Body of pancreas (tissue), 4 donors: ENCODE measurements around the gene SURF4. TPM values are rescaled to one million over a fixed set of nuclear protein-coding genes. Genes with fewer than 3 reads are reported as not detected.
"Not testable (repeated sequence)": the region's sequence is repeated elsewhere in the genome, so short reads cannot be mapped to it uniquely, and the experiment has no call there.

Source experiments
- ATAC-seq: fragments of 150-250 bp; one replicate; pipeline ENCODE4 v1.9.1; 2016
- DNase-seq, 4 donors: peaks; one replicate each; pipeline ENCODE4 v3.0.0-alpha.2; 2019
- H3K27ac ChIP-seq, 4 donors: fragments of 200-600 bp; sonication (generic); 1 replicate in 3 of 4; 2 replicates in 1 of 4; pipeline versions ENCODE4 v1.5.1 to v1.6.1; 2016 to 2019; ENCODE audit warnings: mild to moderate bottlenecking in 1 of 4, mixed read lengths in 1 of 4, moderate library complexity in 1 of 4
- H3K27me3 ChIP-seq, 2 donors: fragments of 200-600 bp; sonication (generic); one replicate each; pipeline ENCODE4 v1.6.0; 2016; ENCODE audit warnings: mild to moderate bottlenecking in 1 of 2
- H3K36me3 ChIP-seq, 2 donors: fragments of 200-600 bp; sonication (generic); replicated peaks in 1 of 2; 2 replicates each; pipeline ENCODE4 v1.5.1; 2016; ENCODE audit warnings: low read depth in 2 of 2; ENCODE audit not compliant: insufficient read depth in 1 of 2
- H3K4me1 ChIP-seq: fragments of 200-600 bp; sonication (generic); one replicate; pipeline ENCODE4 v1.6.0; 2016
- H3K4me3 ChIP-seq, 2 donors: fragments of 200-600 bp; sonication (generic); 1 replicate in 1 of 2; 2 replicates in 1 of 2; pipeline ENCODE4 v1.5.1; 2016 to 2019
- H3K9me3 ChIP-seq, 3 donors: fragments of 200-600 bp; sonication (generic); 1 replicate in 2 of 3; 2 replicates in 1 of 3; pipeline ENCODE4 v1.5.1; 2016
- POLR2A ChIP-seq, 3 donors: fragments of 450-650 bp; IDR thresholded peaks; one replicate each; pipeline ENCODE4 v1.6.1; 2016; ENCODE audit warnings: antibody characterized with exemption in 3 of 3, mild to moderate bottlenecking in 2 of 3
- WGBS, 2 donors: methylation state at CpG; one replicate each; pipeline ENCODE4 v1.1.5; 2017; 5-methylcytosine and 5-hydroxymethylcytosine counted together
- intact Hi-C: fragments of 100-400 bp; cut with DNase I; formaldehyde crosslinking; loops from one replicate; pipeline ENCODE4 v1.15.1; 2023
- total RNA-seq, 2 donors: library from RNA; depleted of rRNA; stranded (reverse); fragments of >200 nt; gene quantifications; one replicate each; pipeline ENCODE4 v1.1.0, GENCODE V29; 2016
- TF ChIP-seq, protein P1 (sequence below), 7 experiments: fragments of 450-650 bp in 4 of 7; fragments of 200-600 bp in 3 of 7; sonication (generic) in 3 of 7; IDR thresholded peaks; one replicate each; pipeline ENCODE4 v1.5.1; 2016 to 2019; ENCODE audit warnings: antibody characterized with exemption in 7 of 7

SURF4 gene
- total RNA-seq, 2 donors from 2014 or later, result 93.9 to 109 TPM

DNA sequence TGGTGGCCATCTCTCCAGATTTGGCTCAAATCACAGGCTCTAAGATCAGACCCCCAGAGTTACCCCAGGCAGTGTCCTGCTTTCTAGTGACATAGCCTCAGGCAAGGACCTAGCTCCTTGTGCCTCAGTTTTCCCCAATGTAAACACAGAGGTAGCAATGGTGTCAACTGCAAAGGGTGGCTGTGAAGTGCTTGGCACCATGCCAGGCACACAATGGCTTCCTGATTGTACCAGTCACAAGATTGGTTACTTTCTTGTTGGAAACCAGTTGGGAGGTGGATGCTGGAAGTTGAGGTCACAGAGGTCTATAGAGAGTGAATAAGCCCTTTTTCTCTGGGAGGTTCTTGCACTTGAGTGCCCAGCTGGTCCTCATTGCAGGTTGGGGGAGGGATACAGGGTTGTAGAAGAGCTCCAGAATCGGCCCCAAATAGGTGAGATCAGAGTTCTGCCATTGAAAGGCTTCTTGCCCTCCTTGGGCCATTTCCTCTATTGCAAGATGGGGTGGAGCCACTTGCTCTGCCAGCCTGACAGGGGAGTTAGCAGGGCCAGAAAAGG is 2.6 kb upstream of the SURF4 start:
- intact Hi-C loops, result no loop called here
- ATAC-seq, result no peak

GRCh38 chr9:133377721-133378216 is 1.9 kb upstream of the SURF4 start:
- Histone ChIP-seq H3K36me3 (no peaks in the 10 kb centered on the region), H3K27me3 (no peaks in the 10 kb centered on the region), H3K9me3 (no peaks in the 10 kb centered on the region), H3K27ac (no peak overlapping the region), H3K4me1 (peaks cover 29% of the 10 kb centered on the region), H3K4me3 (no peak overlapping the region)
- no peak for ATAC-seq
- WGBS, 2 donors, result 59 to 62% methylated on average over 6 of the region's 6 CpGs
- TF ChIP-seq, protein P1, sequence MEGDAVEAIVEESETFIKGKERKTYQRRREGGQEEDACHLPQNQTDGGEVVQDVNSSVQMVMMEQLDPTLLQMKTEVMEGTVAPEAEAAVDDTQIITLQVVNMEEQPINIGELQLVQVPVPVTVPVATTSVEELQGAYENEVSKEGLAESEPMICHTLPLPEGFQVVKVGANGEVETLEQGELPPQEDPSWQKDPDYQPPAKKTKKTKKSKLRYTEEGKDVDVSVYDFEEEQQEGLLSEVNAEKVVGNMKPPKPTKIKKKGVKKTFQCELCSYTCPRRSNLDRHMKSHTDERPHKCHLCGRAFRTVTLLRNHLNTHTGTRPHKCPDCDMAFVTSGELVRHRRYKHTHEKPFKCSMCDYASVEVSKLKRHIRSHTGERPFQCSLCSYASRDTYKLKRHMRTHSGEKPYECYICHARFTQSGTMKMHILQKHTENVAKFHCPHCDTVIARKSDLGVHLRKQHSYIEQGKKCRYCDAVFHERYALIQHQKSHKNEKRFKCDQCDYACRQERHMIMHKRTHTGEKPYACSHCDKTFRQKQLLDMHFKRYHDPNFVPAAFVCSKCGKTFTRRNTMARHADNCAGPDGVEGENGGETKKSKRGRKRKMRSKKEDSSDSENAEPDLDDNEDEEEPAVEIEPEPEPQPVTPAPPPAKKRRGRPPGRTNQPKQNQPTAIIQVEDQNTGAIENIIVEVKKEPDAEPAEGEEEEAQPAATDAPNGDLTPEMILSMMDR (IDR thresholded peaks at IDR 0.05), result no peak
- DNase-seq, result peak in 1 of 4 donors; percentile 45
- intact Hi-C loops, result no loop called here

More for the DNA sequence above, 2.6 kb upstream of the SURF4 start:
- Histone ChIP-seq H3K9me3 (no peaks in the 10 kb centered on the region), H3K27ac (no peak overlapping the region), H3K36me3 (no peaks in the 10 kb centered on the region), H3K4me1 (peaks cover 22% of the 10 kb centered on the region), H3K27me3 (no peaks in the 10 kb centered on the region), H3K4me3 (no peak overlapping the region)
- WGBS, 2 donors, result 82% methylated on average over 1 of the region's 1 CpG
- TF ChIP-seq, protein P1 (IDR thresholded peaks at IDR 0.05), result no peak
- TF ChIP-seq POLR2A (IDR thresholded peaks at IDR 0.05), result no peak
- DNase-seq, result no peak

DNA sequence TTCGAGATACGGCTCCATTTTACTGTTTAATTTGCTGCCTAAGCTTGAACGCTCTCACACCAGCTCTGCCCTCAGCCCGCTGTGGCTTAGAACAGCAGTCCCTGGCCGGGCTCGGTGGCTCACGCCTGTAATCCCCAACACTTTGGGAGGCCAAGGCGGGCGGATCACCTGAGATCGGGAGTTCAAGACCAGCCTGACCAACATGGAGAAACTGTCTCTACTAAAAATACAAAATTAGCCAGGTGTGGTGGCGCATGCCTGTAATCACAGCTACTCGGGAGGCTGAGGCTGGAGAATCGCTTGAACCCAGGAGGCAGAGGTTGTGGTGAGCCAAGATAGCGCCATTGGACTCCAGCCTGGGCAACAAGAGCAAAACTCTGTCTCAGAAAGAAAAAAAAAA is 1.4 kb upstream of the SURF4 start:
- H3K4me3 ChIP-seq, H3K36me3 ChIP-seq, H3K9me3 ChIP-seq, ATAC-seq, H3K27ac ChIP-seq, H3K27me3 ChIP-seq, intact Hi-C loops, DNase-seq: not testable (repeated sequence)
- H3K4me1 ChIP-seq, result peaks cover 34% of the 10 kb centered on the region
- 77 to 82% methylated on average over 14 of the region's 14 CpGs for WGBS, 2 donors

DNA sequence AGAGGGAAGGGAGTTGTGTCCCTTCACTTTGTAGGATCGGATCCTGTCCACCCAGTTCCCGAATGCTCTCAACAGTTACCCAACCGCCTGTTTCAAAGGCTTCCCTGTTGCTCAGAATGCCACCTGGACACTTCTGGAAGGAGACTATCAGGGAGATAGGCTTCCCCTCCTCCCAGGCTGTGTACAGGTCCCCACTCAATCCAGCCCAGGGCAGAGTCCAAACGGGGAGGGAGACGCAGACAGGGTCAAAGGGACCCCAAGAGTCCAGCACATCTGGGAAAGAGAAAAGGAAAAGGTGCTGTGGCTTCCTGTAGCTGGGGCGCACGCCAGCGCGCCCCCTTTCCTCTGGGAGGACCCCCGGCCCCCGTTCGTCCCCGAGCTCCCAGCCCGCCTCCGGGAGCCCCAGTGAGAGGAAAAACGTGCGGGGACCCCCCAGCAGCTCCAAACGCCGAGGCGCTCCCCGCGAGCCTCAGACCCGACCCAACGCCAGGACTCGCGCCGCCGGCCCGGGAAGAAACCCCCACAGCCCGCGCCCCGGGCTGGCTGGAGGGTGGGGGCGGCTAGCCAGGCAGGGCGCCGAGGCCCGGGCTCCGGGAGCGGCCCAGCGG is 640 bp downstream of the SURF4 start:
- DNase-seq, result peak; percentile 50 to 68 (median 58)

DNA sequence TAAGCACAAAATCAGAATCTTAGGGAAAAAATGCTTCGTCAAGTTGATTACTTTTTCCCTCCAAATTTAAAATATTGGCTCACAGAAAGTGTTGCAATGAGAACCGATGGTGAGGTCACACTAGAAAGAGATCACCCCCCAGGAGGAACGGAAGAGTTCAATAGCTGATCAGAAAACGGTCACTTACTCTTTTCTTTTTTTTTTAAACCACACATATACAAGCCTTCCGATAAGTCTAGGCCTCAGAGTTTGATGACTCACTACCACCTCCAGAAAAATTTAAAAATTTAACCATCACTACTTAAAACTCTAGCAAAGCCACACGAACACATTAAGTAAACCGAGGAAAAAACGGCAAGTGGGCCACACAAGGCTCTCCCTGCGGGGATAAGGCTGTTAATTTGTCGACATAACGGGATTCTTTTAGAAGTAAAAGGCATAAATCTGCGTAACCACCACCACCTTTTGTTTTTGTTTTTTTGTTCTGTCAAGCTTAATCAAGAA is 1.2 kb downstream of the SURF4 start:
- WGBS, 2 donors, result 7 to 10% methylated on average over 12 of the region's 12 CpGs
- ATAC-seq (no peak), DNase-seq (no peak)
- Histone ChIP-seq H3K27me3 (no peaks in the 10 kb centered on the region), H3K4me1 (peaks cover 60% of the 10 kb centered on the region), H3K27ac (peak overlapping the region; percentile 90 to 98 (median 98)), H3K36me3 (no peaks in the 10 kb centered on the region), H3K4me3 (peak overlapping the region; percentile 77 to 87), H3K9me3 (no peaks in the 10 kb centered on the region)
- intact Hi-C loops, result loop anchor here (5.0 kb wide), 1 partner anchor 48 kb away; the partner anchor contains the start of gene ADAMTS13
- no peak for TF ChIP-seq POLR2A (IDR thresholded peaks at IDR 0.05)

More for the DNA sequence above, 640 bp downstream of the SURF4 start:
- Histone ChIP-seq H3K4me3 (peak overlapping the region; percentile 77 to 87), H3K9me3 (no peaks in the 10 kb centered on the region), H3K4me1 (peaks cover 54% of the 10 kb centered on the region), H3K27me3 (no peaks in the 10 kb centered on the region), H3K36me3 (no peaks in the 10 kb centered on the region), H3K27ac (peak overlapping the region; percentile 90 to 98 (median 98))
- intact Hi-C loops, result no loop called here
- ATAC-seq, result peak; percentile 27
- peak in 2 of 3 donors; percentile 52 to 58 for TF ChIP-seq POLR2A (IDR thresholded peaks at IDR 0.05)
- TF ChIP-seq, protein P1 (IDR thresholded peaks at IDR 0.05), result no peak
- 1% methylated on average over 5 to 39 of the region's 39 CpGs for whole genome bisulfite sequencing, 2 donors
